Adrenal gland (tissue), 12 donors: ENCODE results near the gene TBC1D22A. TPM values are rescaled to one million over a fixed set of nuclear protein-coding genes. Genes with fewer than 3 reads are reported as not detected.

Experiments used
- DNase-seq, 7 donors: peaks; one replicate each; pipeline ENCODE4 v3.0.0-alpha.2; 2019 to 2020
- H3K27ac ChIP-seq, 5 donors: fragments of 200-600 bp; sonication (generic) in 4 of 5; 1 replicate in 3 of 5; 2 replicates in 2 of 5; pipeline versions ENCODE4 v1.5.1 to v1.8.0; 2016 to 2020; ENCODE audit warnings: mild to moderate bottlenecking in 1 of 5
- H3K27me3 ChIP-seq: fragments of 200-600 bp; 2 replicates; pipeline ENCODE4 v1.8.0; 2021
- H3K36me3 ChIP-seq, 2 donors: fragments of 200-600 bp; replicated peaks in 1 of 2; 1 replicate in 1 of 2; 2 replicates in 1 of 2; pipeline versions ENCODE4 v1.5.1 to v1.8.0; 2018 to 2022
- H3K4me1 ChIP-seq, 2 donors: fragments of 200-600 bp; replicated peaks in 1 of 2; 1 replicate in 1 of 2; 2 replicates in 1 of 2; pipeline versions ENCODE4 v1.5.1 to v1.8.0; 2018 to 2021
- H3K4me3 ChIP-seq, 4 donors: fragments of 200-600 bp; sonication (generic) in 3 of 4; one replicate each; pipeline ENCODE4 v1.5.1; 2016 to 2018
- H3K9me3 ChIP-seq, 3 donors: fragments of 200-600 bp; sonication (generic) in 1 of 3; replicated peaks in 1 of 3; 1 replicate in 2 of 3; 2 replicates in 1 of 3; pipeline versions ENCODE4 v1.5.1 to v1.8.0; 2016 to 2021
- CTCF ChIP-seq, 6 experiments: fragments of 450-650 bp in 4 of 6; fragments of 200-600 bp in 2 of 6; sonication (generic) in 1 of 6; IDR thresholded peaks; 1 replicate in 5 of 6; 2 replicates in 1 of 6; pipeline versions ENCODE4 v1.5.1 to v1.8.0; 2016 to 2021; ENCODE audit warnings: antibody characterized with exemption in 6 of 6, mild to moderate bottlenecking in 2 of 6, moderate library complexity in 1 of 6
- POLR2A ChIP-seq, 2 donors: fragments of 450-650 bp; IDR thresholded peaks; one replicate each; pipeline ENCODE4 v1.6.1; 2017; ENCODE audit warnings: antibody characterized with exemption in 2 of 2, mild to moderate bottlenecking in 2 of 2, moderate library complexity in 1 of 2
- WGBS, 4 donors: extraction: QIAGEN DNeasy Blood & Tissue Kit in 2 of 4; methylation state at CpG; one replicate each; pipeline versions ENCODE4 v1.1.5 to v1.1.7; 2013 to 2017; 5-methylcytosine and 5-hydroxymethylcytosine counted together
- intact Hi-C, 2 donors: fragments of 100-400 bp; cut with DNase I; formaldehyde crosslinking; loops; one replicate each; pipeline versions ENCODE4 v1.14.1 to v1.15.0; 2022 to 2023
- polyA plus RNA-seq, 3 donors: library from polyadenylated mRNA; stranded (reverse); fragments of 200-250 nt in 2 of 3; fragments of 350-450 nt in 1 of 3; fragmentation: Illumina TruSeq in 1 of 3; extraction: RNeasy Lipid Tissue Mini Kit (QIAGEN cat#74804) in 1 of 3; gene quantifications; one replicate each; pipeline ENCODE4 v1.2.3, GENCODE V29; 2013 to 2014
- total RNA-seq, 9 donors: library from RNA; depleted of rRNA in 4 of 9; stranded (reverse); fragments of >200 nt in 4 of 9; fragments of 120-200 nt in 1 of 9; fragmentation: NEBNext Ultra II Directional in 1 of 9; extraction: Animal tissue kit (Norgen Biotek cat#: 25700) in 1 of 9; gene quantifications; one replicate each; pipeline versions ENCODE4 v1.1.0 to v1.2.4, GENCODE V29; 2013 to 2023
- donor health status: healthy with polysubstance abuse.
- donor health status: Bipolar disorder and iron deficiency.
- donor health status: DM: yes; HTN: yes; CAD: no.
- donor health status: DM: no; HTN: no; CAD: no.
- donor health status: DM: no; HTN: no; CAD: no.
- donor health status: DM: yes; HTN: yes; CAD: no.

Gene TBC1D22A
- total and polyA plus RNA-seq, 12 donors = 11.5 to 44.2 (median 28.1) TPM

GRCh38 chr22:46911346-46911745, 148.9 kb downstream of the TBC1D22A start:
- no peaks in the 10 kb centered on the region for H3K4me1 ChIP-seq
- no peak overlapping the region for H3K27ac ChIP-seq
- no peaks in the 10 kb centered on the region for H3K36me3 ChIP-seq
- no peak overlapping the region for H3K4me3 ChIP-seq
- 92 to 95% (median 94%) methylated on average over 10 of the region's 10 CpGs for WGBS, 4 donors
- H3K27me3 ChIP-seq = no peaks in the 10 kb centered on the region
- no peak for TF ChIP-seq POLR2A (IDR thresholded peaks at IDR 0.05)
- no peak for TF ChIP-seq CTCF (IDR thresholded peaks at IDR 0.05)
- no peak for DNase-seq
- no peaks in the 10 kb centered on the region for H3K9me3 ChIP-seq
- intact Hi-C loops = no loop called here

GRCh38 chr22:46913351-46913750, 150.9 kb downstream of the TBC1D22A start:
- intact Hi-C loops = no loop called here
- DNase-seq = no peak
- H3K9me3 ChIP-seq = no peaks in the 10 kb centered on the region
- 63 to 87% (median 76%) methylated on average over 3 of the region's 3 CpGs for WGBS, 4 donors
- H3K36me3 ChIP-seq = no peaks in the 10 kb centered on the region
- TF ChIP-seq POLR2A (IDR thresholded peaks at IDR 0.05) (no peak), CTCF (IDR thresholded peaks at IDR 0.05) (no peak)
- H3K27me3 ChIP-seq = no peaks in the 10 kb centered on the region
- no peaks in the 10 kb centered on the region for H3K4me1 ChIP-seq
- no peak overlapping the region for H3K4me3 ChIP-seq
- H3K27ac ChIP-seq = no peak overlapping the region

DNA sequence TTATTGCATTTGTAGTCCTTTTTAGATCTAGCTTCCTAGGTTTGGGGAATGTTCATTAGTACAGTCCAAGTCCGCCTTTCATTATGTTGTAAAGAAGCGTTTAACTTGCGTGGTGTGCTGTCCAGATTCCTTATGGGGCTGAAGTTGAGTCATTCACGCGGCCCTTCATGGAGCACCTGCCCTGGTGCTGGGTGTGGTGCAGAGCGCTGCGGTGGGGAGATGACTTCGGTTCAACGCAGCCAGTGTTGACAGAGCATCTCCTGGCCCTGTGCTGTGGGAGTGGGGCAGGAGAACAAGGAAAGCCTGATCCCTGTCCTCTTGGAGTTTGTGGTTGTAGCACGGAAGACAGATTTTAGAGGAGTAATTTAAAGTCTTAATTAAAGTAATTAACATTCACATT, 152.0 kb downstream of the TBC1D22A start:
- no peaks in the 10 kb centered on the region for H3K36me3 ChIP-seq
- no peak for DNase-seq
- H3K27ac ChIP-seq = no peak overlapping the region
- H3K27me3 ChIP-seq = no peaks in the 10 kb centered on the region
- no peak for TF ChIP-seq CTCF (IDR thresholded peaks at IDR 0.05)
- TF ChIP-seq POLR2A (IDR thresholded peaks at IDR 0.05) = no peak
- H3K9me3 ChIP-seq = no peaks in the 10 kb centered on the region
- intact Hi-C loops = no loop called here
- no peaks in the 10 kb centered on the region for H3K4me1 ChIP-seq
- H3K4me3 ChIP-seq = no peak overlapping the region
- 88 to 92% (median 90%) methylated on average over 10 of the region's 10 CpGs for WGBS, 4 donors

GRCh38 chr22:46914916-46915894, 152.8 kb downstream of the TBC1D22A start:
- no peaks in the 10 kb centered on the region for H3K9me3 ChIP-seq
- H3K27ac ChIP-seq = no peak overlapping the region
- no peak for DNase-seq
- no peaks in the 10 kb centered on the region for H3K27me3 ChIP-seq
- H3K4me1 ChIP-seq = no peaks in the 10 kb centered on the region
- intact Hi-C loops = no loop called here
- no peak overlapping the region for H3K4me3 ChIP-seq
- H3K36me3 ChIP-seq = no peaks in the 10 kb centered on the region
- 90 to 99% (median 95%) methylated on average over 19 to 21 of the region's 21 CpGs for WGBS, 4 donors
- TF ChIP-seq POLR2A (IDR thresholded peaks at IDR 0.05) (no peak), CTCF (IDR thresholded peaks at IDR 0.05) (no peak)
